Stomach (tissue), 4 donors: ENCODE results near the gene SORL1.

Experiments used
- POLR2A ChIP-seq, 4 donors: fragments of 450-650 bp; IDR thresholded peaks; one replicate each; pipeline ENCODE4 v1.6.1; 2016; ENCODE audit warnings: antibody characterized with exemption in 4 of 4, control low read depth in 2 of 4, mild to moderate bottlenecking in 1 of 4, moderate library complexity in 1 of 4
- POLR2AphosphoS5 ChIP-seq, 3 donors: sonication (generic); formaldehyde crosslinking; IDR thresholded peaks; one replicate each; pipeline ENCODE4 v1.6.1; 2016; ENCODE audit warnings: antibody characterized with exemption in 3 of 3
- TF ChIP-seq, protein P1 (sequence below), 7 experiments: fragments of 450-650 bp in 4 of 7; fragments of 200-600 bp in 3 of 7; sonication (generic) in 3 of 7; IDR thresholded peaks; one replicate each; pipeline ENCODE4 v1.5.1; 2016 to 2019; ENCODE audit warnings: antibody characterized with exemption in 7 of 7, control low read depth in 2 of 7, mild to moderate bottlenecking in 1 of 7

DNA sequence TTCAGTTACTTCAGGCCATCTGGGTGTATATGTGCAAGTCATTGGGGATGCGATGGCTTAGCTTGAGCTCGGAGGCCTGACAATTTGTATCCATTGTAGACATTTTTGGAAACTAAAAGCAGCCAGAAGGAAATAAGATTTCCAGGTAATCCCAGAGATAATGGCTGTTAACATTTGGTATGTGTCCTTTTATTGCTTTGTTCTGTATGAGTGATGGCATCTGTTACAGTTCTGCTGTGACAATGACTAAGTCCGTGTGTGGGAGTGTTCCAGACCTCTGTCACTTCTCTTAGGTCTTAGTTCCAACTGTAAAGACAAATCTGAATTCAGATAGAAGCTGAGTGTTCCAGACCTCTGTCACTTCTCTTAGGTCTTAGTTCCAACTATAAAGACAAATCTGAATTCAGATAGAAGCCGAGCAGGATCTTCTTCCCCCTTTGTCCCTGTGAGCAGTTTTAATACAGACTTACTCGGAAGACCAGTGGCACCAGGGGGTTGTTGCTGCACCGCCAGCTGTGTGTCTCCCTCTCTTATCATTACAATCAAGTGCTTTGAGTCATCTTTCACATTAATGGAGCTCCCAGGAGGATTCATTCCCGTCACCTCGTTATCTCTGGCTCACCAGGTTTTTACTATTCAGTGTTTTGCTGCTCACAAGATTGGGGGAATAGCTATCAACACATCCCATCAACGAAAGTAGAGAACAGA is 191.5 kb downstream of the SORL1 start:
- TF ChIP-seq, protein P1, sequence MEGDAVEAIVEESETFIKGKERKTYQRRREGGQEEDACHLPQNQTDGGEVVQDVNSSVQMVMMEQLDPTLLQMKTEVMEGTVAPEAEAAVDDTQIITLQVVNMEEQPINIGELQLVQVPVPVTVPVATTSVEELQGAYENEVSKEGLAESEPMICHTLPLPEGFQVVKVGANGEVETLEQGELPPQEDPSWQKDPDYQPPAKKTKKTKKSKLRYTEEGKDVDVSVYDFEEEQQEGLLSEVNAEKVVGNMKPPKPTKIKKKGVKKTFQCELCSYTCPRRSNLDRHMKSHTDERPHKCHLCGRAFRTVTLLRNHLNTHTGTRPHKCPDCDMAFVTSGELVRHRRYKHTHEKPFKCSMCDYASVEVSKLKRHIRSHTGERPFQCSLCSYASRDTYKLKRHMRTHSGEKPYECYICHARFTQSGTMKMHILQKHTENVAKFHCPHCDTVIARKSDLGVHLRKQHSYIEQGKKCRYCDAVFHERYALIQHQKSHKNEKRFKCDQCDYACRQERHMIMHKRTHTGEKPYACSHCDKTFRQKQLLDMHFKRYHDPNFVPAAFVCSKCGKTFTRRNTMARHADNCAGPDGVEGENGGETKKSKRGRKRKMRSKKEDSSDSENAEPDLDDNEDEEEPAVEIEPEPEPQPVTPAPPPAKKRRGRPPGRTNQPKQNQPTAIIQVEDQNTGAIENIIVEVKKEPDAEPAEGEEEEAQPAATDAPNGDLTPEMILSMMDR (IDR thresholded peaks at IDR 0.05): no peak
- TF ChIP-seq POLR2A (IDR thresholded peaks at IDR 0.05): no peak
- TF ChIP-seq POLR2AphosphoS5 (IDR thresholded peaks at IDR 0.05): no peak
